GM12878 (cell line): ENCODE results near the gene TRMU. TPM values are rescaled to one million over a fixed set of nuclear protein-coding genes. Genes with fewer than 3 reads are reported as not detected.

ENCODE experiments used
- ATAC-seq: fragments of 200-7000 bp; cut with Tn5 transposase; 3 replicates; pipeline ENCODE4 v1.9.1; 2020; ENCODE audit warnings: mild to moderate bottlenecking, moderate library complexity
- BruUV-seq: library from RNA; stranded (reverse); fragments of 400-500 nt; replicated peaks from 2 replicates; lab custom pipeline; 2021; lab: Mats Ljungman, UMichigan
- CTCF ChIA-PET: fragments of 300-600 bp; sonication (Branson Sonifier 250); formaldehyde crosslinking; extraction: SDS; loops from one replicate; lab custom pipeline; 2021; ENCODE audit warnings: inconsistent platforms; lab: Yijun Ruan, JAX
- POLR2A ChIA-PET: fragments of 350-600 bp; formaldehyde crosslinking; extraction: SDS; loops from one replicate; lab custom pipeline; 2021; ENCODE audit warnings: inconsistent platforms; lab: Charles Lee
- RAD21 ChIA-PET: fragments of 300-600 bp; sonication (Branson Sonifier 250); formaldehyde crosslinking; loops from one replicate; lab custom pipeline; 2023; ENCODE audit warnings: antibody characterized with exemption; ENCODE audit not compliant: unreplicated experiment; lab: Charles Lee
- SMC1A ChIA-PET: fragments of 300-600 bp; sonication (Branson Sonifier 250); formaldehyde crosslinking; loops from one replicate; lab custom pipeline; 2023; ENCODE audit not compliant: unreplicated experiment, uncharacterized antibody; lab: Charles Lee
- DNase-seq: peaks from one replicate; pipeline ENCODE4 v3.0.0-alpha.2; 2011; ENCODE audit warnings: low read depth, low spot score
- FAIRE-seq: peaks from 3 replicates; lab custom pipeline; 2011; peaks lifted over from hg19 to GRCh38; lab: Jason Lieb, UNC
- H2AFZ ChIP-seq: 2 replicates; pipeline ENCODE4 v1.6.0; 2011; ENCODE audit warnings: low read depth, low read length, control low read depth; ENCODE audit not compliant: control insufficient read depth
- H3K27ac ChIP-seq: 2 replicates; pipeline ENCODE4 v1.5.1; 2011; ENCODE audit warnings: control low read depth; ENCODE audit not compliant: control insufficient read depth, insufficient read depth
- H3K27me3 ChIP-seq, 2 experiments: replicated peaks in 1 of 2; 2 replicates each; pipeline versions ENCODE4 v1.6.0 to v1.6.1; 2011; ENCODE audit warnings: low read length in 1 of 2; ENCODE audit not compliant: control insufficient read depth in 2 of 2, insufficient read depth in 2 of 2
- H3K36me3 ChIP-seq, 2 experiments: 2 replicates each; pipeline ENCODE4 v1.5.1; 2011; ENCODE audit warnings: low read length in 1 of 2; ENCODE audit not compliant: control insufficient read depth in 2 of 2, insufficient read depth in 2 of 2
- H3K4me1 ChIP-seq: 2 replicates; pipeline ENCODE4 v1.6.1; 2011; ENCODE audit warnings: mild to moderate bottlenecking, low read length, moderate library complexity, mixed read lengths; ENCODE audit not compliant: control insufficient read depth, insufficient read depth
- H3K4me2 ChIP-seq: 2 replicates; pipeline ENCODE4 v1.6.0; 2011; ENCODE audit warnings: control low read depth; ENCODE audit not compliant: control insufficient read depth, insufficient read depth
- H3K4me3 ChIP-seq: fragments of 200-600 bp; sonication (generic); 2 replicates; pipeline ENCODE4 v1.5.1; 2016
- H3K79me2 ChIP-seq: 2 replicates; pipeline ENCODE4 v1.6.0; 2011; ENCODE audit warnings: low read length; ENCODE audit not compliant: control insufficient read depth, insufficient read depth
- H3K9ac ChIP-seq: 2 replicates; pipeline ENCODE4 v1.8.0; 2011; ENCODE audit warnings: low read length, control low read depth, mixed read lengths; ENCODE audit not compliant: control insufficient read depth, insufficient read depth
- H3K9me3 ChIP-seq: replicated peaks from 3 replicates; pipeline ENCODE4 v1.5.1; 2011; ENCODE audit warnings: mild to moderate bottlenecking, low read length; ENCODE audit not compliant: control insufficient read depth, insufficient read depth
- H4K20me1 ChIP-seq: 2 replicates; pipeline ENCODE4 v1.6.0; 2011; ENCODE audit not compliant: control insufficient read depth, insufficient read depth
- BMI1 ChIP-seq: fragments of 450-650 bp; IDR thresholded peaks from 2 replicates; pipeline ENCODE4 v1.6.1; 2016; ENCODE audit warnings: mild to moderate bottlenecking, moderate library complexity, borderline replicate concordance
- SRF ChIP-seq, 2 experiments: IDR thresholded peaks; 2 replicates each; pipeline ENCODE4 v1.6.1; 2011; ENCODE audit warnings: low read depth in 2 of 2, low read length in 2 of 2, mild to moderate bottlenecking in 1 of 2, moderate library complexity in 1 of 2
- YBX1 ChIP-seq: fragments of 450-650 bp; IDR thresholded peaks from 2 replicates; pipeline ENCODE4 v1.6.1; 2016; ENCODE audit warnings: antibody characterized with exemption
- WGBS: methylation state at CpG from one replicate; pipeline ENCODE4 v1.1.6; 2016; ENCODE audit warnings: low lambda C conversion rate; ENCODE audit not compliant: insufficient replicate concordance, insufficient coverage; ENCODE audit errors: missing lambda C conversion rate; 5-methylcytosine and 5-hydroxymethylcytosine counted together
- in situ Hi-C: fragments of 300-500 bp; cut with MboI; formaldehyde crosslinking; loops from 9 replicates; pipeline ENCODE4 v1.14.3; 2018; ENCODE audit warnings: mixed read lengths
- intact Hi-C: fragments of 100-400 bp; cut with micrococcal nuclease; formaldehyde crosslinking; loops from one replicate; pipeline ENCODE4 v1.14.2; 2022; ENCODE audit not compliant: unreplicated experiment
- polyA plus RNA-seq, 11 experiments: library from polyadenylated mRNA; depleted of rRNA in 4 of 11; unstranded in 6 of 11; stranded (reverse) in 5 of 11; fragments of >200 nt; fragmentation: Nextera tagmentation in 4 of 11; fragmentation: Illumina TruSeq in 1 of 11; extraction: Ambion mirVana in 4 of 11; extraction: Trizol in 1 of 11; gene quantifications; 1 replicate in 1 of 11; 2 replicates in 10 of 11; pipeline versions ENCODE4 v1.2.1 to v1.2.3, GENCODE V29; 2011 to 2016; ENCODE audit warnings: inconsistent platforms in 2 of 11, missing spikeins in 2 of 11, low read depth in 1 of 11
- total RNA-seq, 4 experiments: library from RNA; depleted of rRNA in 3 of 4; stranded (reverse); fragments of >200 nt in 3 of 4; fragmentation: Illumina TruSeq in 1 of 4; extraction: Trizol in 1 of 4; gene quantifications; 2 replicates each; pipeline versions ENCODE4 v1.2.1 to v1.2.3, GENCODE V29; 2013 to 2021
- TF ChIP-seq, protein P1 (sequence below): fragments of 450-650 bp; conservative IDR thresholded peaks from 2 replicates; pipeline ENCODE4 v1.6.1; 2017; ENCODE audit warnings: mild to moderate bottlenecking, moderate library complexity

Gene TRMU
- total and polyA plus RNA-seq, 10 of the 15 experiments (the other 5 are each of a cell fraction or from before 2014, with no cell fraction given), result 3.5 to 57.0 (median 44.0) TPM

DNA sequence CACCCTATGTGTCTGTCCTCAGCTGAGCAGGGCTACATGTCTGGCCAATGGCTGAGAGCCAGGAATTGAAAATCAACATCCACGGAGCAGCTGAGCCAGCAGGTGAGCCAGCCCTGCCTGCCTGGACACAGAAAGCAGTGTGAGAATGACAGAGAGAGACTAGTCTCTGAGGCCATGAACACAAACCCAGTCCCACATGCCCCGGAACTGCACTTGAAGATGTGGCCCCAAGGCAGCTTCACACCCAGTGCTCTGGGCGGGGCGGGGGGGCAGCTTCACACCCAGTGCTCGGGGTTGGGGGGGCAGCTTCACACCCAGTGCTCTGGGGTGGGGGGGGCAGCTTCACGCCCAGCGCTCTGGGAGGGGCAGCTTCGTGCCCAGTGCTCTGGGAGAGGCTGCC is 37.6 kb downstream of the TRMU start:
- Histone ChIP-seq H3K9me3 (peaks cover 3% of the 10 kb centered on the region; the same call in 2 of the 3 replicates), H3K9ac (no peak overlapping the region)
- in situ Hi-C loops, result no loop called here
- ATAC-seq, result no peak
- RAD21 ChIA-PET, result no interaction called here
- no peak for TF ChIP-seq BMI1
- no peak for TF ChIP-seq YBX1
- TF ChIP-seq, protein P1, sequence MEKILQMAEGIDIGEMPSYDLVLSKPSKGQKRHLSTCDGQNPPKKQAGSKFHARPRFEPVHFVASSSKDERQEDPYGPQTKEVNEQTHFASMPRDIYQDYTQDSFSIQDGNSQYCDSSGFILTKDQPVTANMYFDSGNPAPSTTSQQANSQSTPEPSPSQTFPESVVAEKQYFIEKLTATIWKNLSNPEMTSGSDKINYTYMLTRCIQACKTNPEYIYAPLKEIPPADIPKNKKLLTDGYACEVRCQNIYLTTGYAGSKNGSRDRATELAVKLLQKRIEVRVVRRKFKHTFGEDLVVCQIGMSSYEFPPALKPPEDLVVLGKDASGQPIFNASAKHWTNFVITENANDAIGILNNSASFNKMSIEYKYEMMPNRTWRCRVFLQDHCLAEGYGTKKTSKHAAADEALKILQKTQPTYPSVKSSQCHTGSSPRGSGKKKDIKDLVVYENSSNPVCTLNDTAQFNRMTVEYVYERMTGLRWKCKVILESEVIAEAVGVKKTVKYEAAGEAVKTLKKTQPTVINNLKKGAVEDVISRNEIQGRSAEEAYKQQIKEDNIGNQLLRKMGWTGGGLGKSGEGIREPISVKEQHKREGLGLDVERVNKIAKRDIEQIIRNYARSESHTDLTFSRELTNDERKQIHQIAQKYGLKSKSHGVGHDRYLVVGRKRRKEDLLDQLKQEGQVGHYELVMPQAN, result no peak
- TF ChIP-seq SRF (IDR thresholded peaks at IDR 0.05; ENCODE audit: low read depth in 2 of 2, low read length in 2 of 2), result no peak
- TF ChIP-seq, all 136 proteins: peak for 0
- Histone ChIP-seq H2AFZ (no peak overlapping the region), H3K27me3 (no peaks in the 10 kb centered on the region), H3K36me3 (no peaks in the 10 kb centered on the region), H3K27ac (no peak overlapping the region), H3K4me2 (no peak overlapping the region), H4K20me1 (no peaks in the 10 kb centered on the region), H3K4me3 (no peak overlapping the region), H3K4me1 (peaks cover 6% of the 10 kb centered on the region), H3K79me2 (no peaks in the 10 kb centered on the region)
- intact Hi-C loops, result no loop called here
- ChIA-PET POLR2A (no interaction called here), SMC1A (no interaction called here), CTCF (no interaction called here)
- DNase-seq (no peak), FAIRE-seq (no peak)
- no TSS peak for BruUV-seq
- whole genome bisulfite sequencing, result 11% methylated on average over 7 of the region's 8 CpGs
